RWPE2 (cell line): ENCODE data around the gene CD2.

Experiments
- ATAC-seq: fragments of 200-7000 bp; cut with Tn5 transposase; 3 replicates; pipeline ENCODE4 v1.9.1; 2021; ENCODE audit warnings: low read depth
- DNase-seq: peaks from one replicate; pipeline ENCODE4 v3.0.0-alpha.2; 2020; ENCODE audit warnings: low spot score
- H3K27ac ChIP-seq: fragments of 450-650 bp; 2 replicates; pipeline ENCODE4 v1.5.1; 2017; ENCODE audit warnings: mild to moderate bottlenecking; ENCODE audit not compliant: poor library complexity, severe bottlenecking
- H3K27me3 ChIP-seq: fragments of 250-450 bp; sonication (Bioruptor Pico); 2 replicates; pipeline ENCODE4 v1.5.1; 2021; ENCODE audit warnings: mild to moderate bottlenecking, moderate library complexity; ENCODE audit not compliant: insufficient read depth, poor library complexity, severe bottlenecking
- H3K36me3 ChIP-seq: fragments of 250-450 bp; sonication (Bioruptor Pico); 2 replicates; pipeline ENCODE4 v1.5.1; 2020; ENCODE audit warnings: low read depth, mild to moderate bottlenecking, moderate library complexity
- H3K4me1 ChIP-seq: fragments of 250-450 bp; sonication (Bioruptor Pico); 2 replicates; pipeline ENCODE4 v1.5.1; 2021; ENCODE audit warnings: mild to moderate bottlenecking, moderate library complexity; ENCODE audit not compliant: insufficient read depth, poor library complexity, severe bottlenecking
- H3K4me3 ChIP-seq: fragments of 250-450 bp; sonication (Bioruptor Pico); 2 replicates; pipeline ENCODE4 v1.5.1; 2021; ENCODE audit warnings: mild to moderate bottlenecking, moderate library complexity; ENCODE audit not compliant: severe bottlenecking
- H3K9me3 ChIP-seq: fragments of 250-450 bp; sonication (Bioruptor Pico); 2 replicates; pipeline ENCODE4 v1.5.1; 2021; ENCODE audit warnings: mild to moderate bottlenecking, moderate library complexity; ENCODE audit not compliant: severe bottlenecking
- TF ChIP-seq, protein P1 (sequence below): fragments of 450-650 bp; IDR thresholded peaks from one replicate; pipeline ENCODE4 v1.5.1; 2017; ENCODE audit warnings: mild to moderate bottlenecking, moderate library complexity; ENCODE audit not compliant: poor library complexity, severe bottlenecking

Gene CD2

DNA sequence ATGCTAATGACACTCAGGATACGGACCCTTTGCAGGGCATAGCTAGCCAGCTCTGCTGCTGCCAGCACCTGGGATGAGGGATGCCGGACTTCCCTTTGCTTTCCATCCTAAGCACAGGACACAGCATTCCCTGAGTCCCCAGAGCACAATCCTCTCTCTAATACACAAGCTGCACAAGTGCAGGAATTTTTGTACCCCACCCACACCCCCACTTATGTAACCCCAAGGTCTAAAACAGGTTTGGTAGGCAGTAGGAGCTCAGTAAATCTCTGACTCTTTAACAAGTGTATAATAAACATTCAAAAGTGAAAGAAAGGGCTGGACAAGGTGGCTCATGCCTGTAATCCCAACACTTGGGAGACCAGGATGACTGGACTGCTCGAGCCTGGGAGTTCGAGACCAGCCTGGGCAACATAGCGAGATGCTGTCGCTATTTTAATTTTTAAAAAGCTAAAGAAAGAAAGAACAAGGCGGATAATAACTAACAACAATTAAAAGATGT, 44.5 kb upstream of the CD2 start:
- no peak overlapping the region for H3K4me3 ChIP-seq
- DNase-seq (no peak), ATAC-seq (no peak)
- H3K9me3 ChIP-seq = no peaks in the 10 kb centered on the region
- H3K36me3 ChIP-seq = no peaks in the 10 kb centered on the region
- no peaks in the 10 kb centered on the region for H3K4me1 ChIP-seq
- TF ChIP-seq, protein P1, sequence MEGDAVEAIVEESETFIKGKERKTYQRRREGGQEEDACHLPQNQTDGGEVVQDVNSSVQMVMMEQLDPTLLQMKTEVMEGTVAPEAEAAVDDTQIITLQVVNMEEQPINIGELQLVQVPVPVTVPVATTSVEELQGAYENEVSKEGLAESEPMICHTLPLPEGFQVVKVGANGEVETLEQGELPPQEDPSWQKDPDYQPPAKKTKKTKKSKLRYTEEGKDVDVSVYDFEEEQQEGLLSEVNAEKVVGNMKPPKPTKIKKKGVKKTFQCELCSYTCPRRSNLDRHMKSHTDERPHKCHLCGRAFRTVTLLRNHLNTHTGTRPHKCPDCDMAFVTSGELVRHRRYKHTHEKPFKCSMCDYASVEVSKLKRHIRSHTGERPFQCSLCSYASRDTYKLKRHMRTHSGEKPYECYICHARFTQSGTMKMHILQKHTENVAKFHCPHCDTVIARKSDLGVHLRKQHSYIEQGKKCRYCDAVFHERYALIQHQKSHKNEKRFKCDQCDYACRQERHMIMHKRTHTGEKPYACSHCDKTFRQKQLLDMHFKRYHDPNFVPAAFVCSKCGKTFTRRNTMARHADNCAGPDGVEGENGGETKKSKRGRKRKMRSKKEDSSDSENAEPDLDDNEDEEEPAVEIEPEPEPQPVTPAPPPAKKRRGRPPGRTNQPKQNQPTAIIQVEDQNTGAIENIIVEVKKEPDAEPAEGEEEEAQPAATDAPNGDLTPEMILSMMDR = no peak
- no peak overlapping the region for H3K27ac ChIP-seq
- H3K27me3 ChIP-seq = no peaks in the 10 kb centered on the region

DNA sequence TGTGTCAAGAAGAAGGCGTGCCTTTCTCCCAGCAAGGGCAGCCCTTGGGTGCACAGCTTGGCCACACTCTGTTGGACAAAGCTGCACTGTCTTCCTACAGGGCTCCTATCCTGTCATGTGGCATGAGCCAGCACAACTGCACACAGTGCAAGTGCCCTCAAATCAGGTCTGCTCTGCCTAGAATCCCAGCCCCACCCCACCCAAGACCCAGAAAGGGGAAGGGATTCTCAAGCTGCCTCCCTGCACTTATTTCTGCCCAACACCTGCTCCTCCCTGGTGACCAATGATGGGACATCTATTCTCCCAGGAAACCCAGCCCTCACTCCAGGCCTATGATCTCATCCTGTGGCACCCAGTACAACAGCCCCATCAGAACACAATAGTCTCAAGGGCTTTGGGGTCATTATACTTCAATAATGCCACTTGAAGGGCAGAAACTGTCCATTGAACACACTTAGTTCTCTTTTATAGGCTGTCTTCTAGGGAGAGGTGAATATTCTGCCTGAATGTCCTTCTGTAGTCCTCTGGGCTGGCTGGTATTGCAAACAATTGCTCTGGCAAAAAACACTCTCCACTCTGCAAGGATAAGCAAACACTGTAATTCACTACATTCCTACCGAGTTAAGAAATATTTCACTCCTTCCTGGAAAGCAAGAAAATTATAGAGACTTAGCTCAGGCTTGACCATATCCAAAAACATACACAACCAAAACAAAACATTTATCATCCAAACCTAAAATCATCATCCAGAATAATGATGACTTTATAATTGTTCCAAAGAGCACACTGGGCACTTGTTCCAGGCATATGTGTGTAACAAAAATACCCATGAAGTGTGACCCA, 43.6 kb upstream of the CD2 start:
- TF ChIP-seq, protein P1 = no peak
- H3K9me3 ChIP-seq = no peaks in the 10 kb centered on the region
- no peak overlapping the region for H3K27ac ChIP-seq
- DNase-seq (no peak), ATAC-seq (peak; percentile 21; the same call in 1 of the 3 replicates)
- H3K27me3 ChIP-seq = no peaks in the 10 kb centered on the region
- no peaks in the 10 kb centered on the region for H3K36me3 ChIP-seq
- H3K4me3 ChIP-seq = no peak overlapping the region
- H3K4me1 ChIP-seq = no peaks in the 10 kb centered on the region

DNA sequence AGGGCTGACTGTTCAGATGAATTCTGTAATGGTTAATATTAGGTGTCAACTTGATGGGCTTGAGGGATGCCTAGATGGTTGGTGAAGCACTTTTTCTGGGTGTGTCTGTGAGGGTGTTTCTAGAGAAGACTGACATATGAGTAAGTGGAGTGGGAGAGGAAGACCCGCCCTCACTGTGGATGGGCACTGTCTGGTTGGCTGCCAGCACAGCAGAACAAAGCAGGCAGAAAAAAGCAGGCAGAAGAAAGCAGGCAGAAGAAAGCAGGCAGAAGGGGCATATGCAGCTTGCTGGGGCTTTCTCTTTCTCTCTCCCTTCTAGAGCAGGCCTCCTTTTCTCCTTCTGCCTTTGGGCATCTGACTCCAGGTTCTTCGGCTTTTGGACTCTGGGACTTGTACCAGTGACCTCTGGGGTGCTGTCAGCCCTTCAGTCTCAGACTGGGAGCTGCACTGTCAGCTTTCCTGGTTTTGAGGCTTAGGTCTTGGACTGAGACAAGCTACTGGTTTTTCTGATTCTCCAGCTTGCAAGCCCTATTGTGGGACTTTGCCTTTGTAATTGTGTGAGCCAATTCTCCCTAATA, 42.9 kb upstream of the CD2 start:
- H3K27me3 ChIP-seq = no peaks in the 10 kb centered on the region
- peak; percentile 74 for ATAC-seq
- H3K9me3 ChIP-seq = no peaks in the 10 kb centered on the region
- TF ChIP-seq, protein P1 = no peak
- no peaks in the 10 kb centered on the region for H3K36me3 ChIP-seq
- no peak overlapping the region for H3K4me3 ChIP-seq
- no peak for DNase-seq
- no peaks in the 10 kb centered on the region for H3K4me1 ChIP-seq
- no peak overlapping the region for H3K27ac ChIP-seq

DNA sequence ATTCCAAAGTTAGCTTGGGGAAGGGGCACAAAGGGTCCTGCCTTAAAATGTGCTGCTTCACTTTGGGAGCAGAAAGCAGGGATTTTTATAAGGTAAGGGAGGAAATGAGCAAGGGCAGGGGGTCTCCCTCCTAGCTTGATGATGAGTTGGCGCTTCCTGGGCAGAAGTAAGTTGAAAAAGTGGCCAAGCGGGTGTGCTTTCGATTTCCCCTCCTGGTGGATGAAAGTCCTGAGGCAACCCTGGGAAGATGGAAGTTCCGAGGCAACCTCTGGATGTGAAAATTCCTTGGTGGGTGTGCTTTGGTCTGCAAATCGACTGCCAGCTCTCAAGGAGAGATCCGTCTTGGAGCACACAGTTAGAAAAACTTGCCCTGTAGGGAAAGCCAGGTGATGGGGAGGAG, 41.7 kb upstream of the CD2 start:
- Histone ChIP-seq H3K36me3 (no peaks in the 10 kb centered on the region), H3K9me3 (no peaks in the 10 kb centered on the region), H3K4me1 (no peaks in the 10 kb centered on the region), H3K4me3 (no peak overlapping the region), H3K27ac (no peak overlapping the region), H3K27me3 (no peaks in the 10 kb centered on the region)
- TF ChIP-seq, protein P1 = no peak
- DNase-seq (no peak), ATAC-seq (no peak)

DNA sequence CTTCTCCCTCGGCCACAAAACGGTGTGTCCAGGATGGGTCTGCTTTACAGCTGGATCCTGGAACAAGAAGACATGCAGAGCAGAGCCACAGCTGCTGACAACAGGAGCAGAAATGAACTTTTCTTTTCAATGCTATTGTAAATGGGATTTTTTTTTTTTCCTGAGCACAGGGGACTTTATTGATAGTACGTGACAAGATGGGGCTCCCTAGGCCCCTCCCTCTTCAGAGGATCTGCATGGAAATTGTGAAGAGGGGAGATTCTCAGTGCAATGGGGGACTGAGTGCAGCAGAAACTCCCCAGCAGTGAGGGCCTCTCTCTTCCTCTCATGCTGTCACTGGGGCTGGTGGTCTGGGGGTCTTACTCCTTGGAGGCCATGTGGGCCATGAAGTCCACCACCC, 40.8 kb upstream of the CD2 start:
- ATAC-seq (no peak), DNase-seq (no peak)
- Histone ChIP-seq H3K27ac (no peak overlapping the region), H3K4me1 (no peaks in the 10 kb centered on the region), H3K27me3 (no peaks in the 10 kb centered on the region), H3K9me3 (no peaks in the 10 kb centered on the region), H3K36me3 (no peaks in the 10 kb centered on the region), H3K4me3 (no peak overlapping the region)
- TF ChIP-seq, protein P1 = no peak
